ENCODE results near the gene MORF4L2.

Gene MORF4L2

GRCh38 chrX:103686199-103687072 lies at the start of gene MORF4L2:
Gene MORF4L2 (minus strand): TSS chrX:103686699. CDS start chrX:103677027, 9,672 bp downstream.
- DNase-seq, result no peak

- DNase-seq, result no peak
Observed at GRCh38 chrX:103734125-103734760, 47.7 kb upstream of the MORF4L2 start.

DNA sequence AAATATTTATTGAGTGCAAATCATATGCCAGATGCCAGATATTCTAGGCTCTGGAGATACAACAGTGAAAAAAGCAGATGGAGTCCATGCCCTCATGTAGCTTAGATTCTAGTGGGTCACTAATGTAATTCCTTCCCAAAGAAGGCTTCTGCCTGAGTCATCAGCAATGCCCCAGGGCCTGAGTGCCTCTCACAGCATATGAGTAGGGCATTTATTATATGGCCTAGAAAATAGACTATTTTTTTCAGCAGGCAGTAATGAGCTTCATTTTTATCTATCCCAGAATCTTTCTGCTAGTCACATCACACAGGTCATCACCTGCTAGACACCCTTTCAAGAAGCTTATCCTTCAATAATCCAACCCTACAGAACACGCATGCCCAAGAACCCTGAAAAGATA lies 46.5 kb upstream of the MORF4L2 start:
- DNase-seq, result no peak

DNA sequence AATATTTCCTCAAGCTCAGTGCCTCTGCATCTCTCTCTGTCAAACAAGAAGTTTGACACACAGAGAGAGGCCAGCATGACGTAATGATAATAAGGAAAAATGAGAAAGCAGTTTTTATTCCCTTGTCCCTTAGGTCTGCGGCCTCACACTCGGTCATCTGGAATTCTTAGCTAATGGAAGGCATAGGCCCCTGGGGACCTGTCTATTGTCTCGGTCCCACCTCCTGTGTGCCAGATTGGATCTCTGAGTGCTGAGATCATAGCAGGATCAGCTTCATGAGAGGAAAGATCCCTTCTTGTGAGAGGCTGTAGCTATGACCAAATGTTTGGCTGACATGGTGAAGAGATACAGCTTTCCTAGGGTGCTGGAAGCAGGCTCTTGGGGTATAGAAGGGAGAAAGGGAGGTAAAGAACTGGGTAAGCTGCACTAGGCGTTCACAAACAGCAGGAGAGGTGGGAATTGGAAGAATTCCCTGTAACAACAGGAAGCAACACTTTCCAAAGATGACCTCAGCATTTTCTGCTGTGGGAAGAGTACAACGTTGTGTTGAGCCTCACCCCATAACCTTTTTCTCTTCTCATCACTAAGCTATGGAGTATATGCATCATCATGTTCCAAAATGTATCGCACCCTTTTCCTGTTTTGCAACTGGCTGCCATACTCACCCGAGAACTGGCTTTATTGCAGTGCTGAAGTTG lies 44.4 kb upstream of the MORF4L2 start:
- DNase-seq, result no peak

- no peak for DNase-seq
Observed at GRCh38 chrX:103730147-103730795, 43.8 kb upstream of the MORF4L2 start.

- no peak for DNase-seq
Observed at GRCh38 chrX:103729015-103729414, 42.5 kb upstream of the MORF4L2 start.

GRCh38 chrX:103727115-103727514 lies 40.6 kb upstream of the MORF4L2 start:
- DNase-seq, result no peak

- no peak for DNase-seq
Observed at GRCh38 chrX:103726477-103726876, 40.0 kb upstream of the MORF4L2 start.

DNA sequence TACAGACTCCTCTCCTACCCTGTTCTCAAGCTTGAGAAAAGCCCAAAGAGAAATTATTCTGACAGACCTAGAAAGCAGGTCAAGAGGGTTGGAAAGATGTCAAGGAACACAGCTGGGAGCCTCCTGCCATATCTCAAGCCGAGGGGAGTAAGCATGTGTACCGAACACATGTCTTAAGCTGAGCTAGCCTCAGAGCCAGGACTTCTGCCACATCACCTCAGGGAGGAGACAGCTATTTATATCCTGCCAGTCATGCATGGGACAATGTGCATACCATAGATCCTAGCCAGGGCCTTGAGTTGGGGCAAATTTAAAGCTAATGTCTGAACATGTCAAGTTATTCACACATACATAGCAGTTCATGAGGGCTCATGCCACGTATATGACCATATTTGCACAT lies 36.0 kb upstream of the MORF4L2 start:
- no peak for DNase-seq

DNA sequence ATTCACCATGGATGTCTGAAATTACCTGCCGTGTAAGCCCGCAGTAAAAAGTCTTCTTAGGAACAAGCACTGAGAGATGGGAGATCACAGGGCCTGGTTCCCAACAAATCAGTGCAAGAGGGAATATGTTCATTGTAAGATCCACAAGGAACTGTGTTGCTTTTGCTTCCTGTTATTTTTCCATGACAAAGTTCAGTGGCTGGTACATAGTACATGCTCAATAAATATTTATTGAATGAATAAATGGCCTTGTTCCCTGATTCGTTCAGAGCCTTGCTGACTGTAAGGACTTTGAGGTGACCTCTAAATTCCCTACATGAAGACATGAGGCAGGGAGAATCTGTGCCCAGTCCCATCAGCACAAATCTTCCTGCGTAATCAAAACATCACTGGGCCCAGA lies 31.6 kb upstream of the MORF4L2 start:
- no peak for DNase-seq

DNA sequence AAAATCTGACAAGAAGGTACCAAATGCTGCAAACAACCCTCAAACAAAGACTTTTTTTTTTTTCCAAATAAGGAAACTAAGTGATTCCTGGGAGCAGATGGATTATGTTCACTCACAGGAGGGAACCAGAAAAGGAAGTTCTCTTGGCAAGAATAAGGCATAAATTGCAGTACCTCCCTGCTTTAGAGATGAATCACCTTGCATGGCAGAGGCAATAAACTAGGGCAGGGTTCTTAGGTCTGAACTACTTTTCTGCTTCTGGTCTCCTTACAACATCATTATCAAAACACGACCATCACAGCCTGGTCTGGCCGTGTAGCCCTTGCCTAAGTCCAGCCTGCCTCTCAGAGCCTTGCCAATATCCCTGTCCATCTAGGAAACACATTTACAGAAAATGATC lies 30.5 kb upstream of the MORF4L2 start:
- DNase-seq, result no peak

DNA sequence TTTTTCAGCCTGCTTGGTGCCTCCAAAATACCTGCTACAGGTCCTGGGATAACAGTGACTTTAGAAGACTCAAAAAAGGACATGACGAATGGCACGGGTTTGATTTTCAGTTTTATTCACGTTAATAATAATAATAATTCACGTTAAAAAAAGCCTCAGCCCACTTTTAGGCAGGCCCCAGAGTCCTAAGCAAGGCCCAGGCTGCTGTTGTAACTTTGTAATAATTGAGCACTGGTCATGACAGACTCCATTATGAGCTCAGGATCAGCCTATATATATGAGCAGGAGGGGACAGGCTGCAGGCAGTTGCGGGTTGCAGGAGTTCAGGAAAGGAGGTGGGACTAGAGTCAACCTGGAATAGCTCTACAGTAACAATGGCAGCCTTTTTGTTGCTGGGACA lies 24.1 kb upstream of the MORF4L2 start, which contains the start of gene TMEM31:
TMEM31 (plus strand) TSS at position 301 of the 400 bp plus-strand sequence. CDS start 1,350 bp downstream, outside the sequence.
- DNase-seq, result no peak

GRCh38 chrX:103704863-103705262 lies 18.4 kb upstream of the MORF4L2 start:
- DNase-seq, result no peak

GRCh38 chrX:103699243-103699642 lies 12.7 kb upstream of the MORF4L2 start:
- no peak for DNase-seq

DNA sequence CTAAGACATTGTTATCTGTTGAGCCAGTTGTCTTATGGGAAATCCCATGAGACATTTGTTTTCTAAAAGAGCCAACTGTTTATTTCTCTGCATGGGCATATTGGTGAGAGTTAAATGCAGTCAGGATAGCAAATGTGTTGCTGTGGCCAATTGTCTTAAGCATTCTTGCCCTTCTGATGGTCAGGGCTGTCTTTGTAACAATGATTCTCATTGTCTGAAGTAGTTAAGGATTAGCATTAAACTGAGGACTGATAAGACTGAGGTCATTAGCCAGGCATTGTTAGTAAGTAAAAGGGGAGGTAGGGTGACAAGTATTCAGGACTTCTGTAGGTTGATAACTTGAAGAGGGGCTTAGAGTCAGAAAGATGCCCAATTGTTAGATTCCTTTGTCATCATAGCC lies 11.2 kb upstream of the MORF4L2 start:
- no peak for DNase-seq

DNA sequence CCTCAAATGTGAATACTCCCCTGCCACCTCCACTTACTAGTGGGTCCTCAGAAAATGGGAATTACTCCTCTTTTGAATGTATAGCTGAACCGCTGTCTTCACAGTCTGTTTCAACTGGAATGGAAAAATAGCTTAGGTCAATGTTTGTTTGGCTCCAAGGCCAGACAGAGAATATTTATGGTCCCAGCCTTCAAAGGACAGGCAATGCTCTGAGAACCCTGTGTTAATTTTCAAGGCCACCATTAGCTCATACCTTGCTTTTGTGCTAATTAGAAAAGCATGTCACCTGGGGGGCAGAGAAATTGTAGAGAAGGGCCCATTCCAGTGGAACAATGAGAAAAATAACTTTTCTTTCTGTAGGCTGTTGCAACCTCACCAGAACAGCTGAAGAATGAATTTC lies 4.6 kb upstream of the MORF4L2 start:
- DNase-seq, result no peak

GRCh38 chrX:103688946-103689345 lies 2.4 kb upstream of the MORF4L2 start:
- no peak for DNase-seq

DNA sequence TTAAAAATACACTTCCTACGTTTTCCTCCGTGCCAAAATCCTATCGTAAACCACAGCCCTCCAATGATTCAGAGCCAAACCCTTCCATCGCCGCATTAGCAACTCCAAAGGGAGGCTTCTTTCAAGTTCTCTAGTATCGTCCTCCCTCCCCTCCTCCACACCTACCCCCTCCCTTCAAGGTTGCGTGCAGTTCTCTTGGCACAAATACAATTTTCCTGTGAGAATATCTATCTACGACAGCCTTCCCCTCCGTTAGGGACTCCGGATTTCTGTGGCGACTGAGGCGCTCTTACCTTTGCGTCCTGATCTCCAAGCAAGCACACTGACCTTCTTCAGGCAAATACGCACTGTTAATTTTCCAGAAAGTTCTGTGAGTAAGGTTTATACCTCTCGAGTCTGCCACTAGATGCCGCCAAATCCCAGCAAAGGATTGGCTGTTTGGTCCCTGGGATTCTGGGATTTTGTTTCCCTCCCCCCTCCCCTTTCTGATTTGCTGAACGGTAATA lies 1.2 kb upstream of the MORF4L2 start:
- no peak for DNase-seq

- no peak for DNase-seq
Observed at GRCh38 chrX:103687073-103687695, 685 bp upstream of the MORF4L2 start.

- DNase-seq, result no peak
Observed at GRCh38 chrX:103685396-103685795, 1.1 kb downstream of the MORF4L2 start.

DNA sequence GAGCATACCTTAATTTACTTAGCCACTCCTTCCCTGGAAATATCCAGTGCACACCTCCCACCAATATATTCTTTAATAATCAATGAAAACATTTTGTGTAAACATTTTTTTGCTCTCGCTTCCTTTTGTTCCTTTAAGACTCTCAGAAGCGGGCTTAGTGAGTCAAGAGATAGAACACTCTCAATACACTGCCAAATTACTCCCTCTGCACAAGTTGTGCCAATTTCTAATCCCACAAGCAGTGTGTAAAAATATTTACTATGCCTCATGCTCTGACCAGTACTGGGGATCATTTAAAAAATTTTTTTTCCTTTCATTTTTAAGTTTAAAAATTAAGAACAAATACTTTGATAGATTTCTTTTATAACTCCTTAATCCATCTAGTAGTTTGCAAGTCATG lies 5.1 kb downstream of the MORF4L2 start:
- no peak for DNase-seq

DNA sequence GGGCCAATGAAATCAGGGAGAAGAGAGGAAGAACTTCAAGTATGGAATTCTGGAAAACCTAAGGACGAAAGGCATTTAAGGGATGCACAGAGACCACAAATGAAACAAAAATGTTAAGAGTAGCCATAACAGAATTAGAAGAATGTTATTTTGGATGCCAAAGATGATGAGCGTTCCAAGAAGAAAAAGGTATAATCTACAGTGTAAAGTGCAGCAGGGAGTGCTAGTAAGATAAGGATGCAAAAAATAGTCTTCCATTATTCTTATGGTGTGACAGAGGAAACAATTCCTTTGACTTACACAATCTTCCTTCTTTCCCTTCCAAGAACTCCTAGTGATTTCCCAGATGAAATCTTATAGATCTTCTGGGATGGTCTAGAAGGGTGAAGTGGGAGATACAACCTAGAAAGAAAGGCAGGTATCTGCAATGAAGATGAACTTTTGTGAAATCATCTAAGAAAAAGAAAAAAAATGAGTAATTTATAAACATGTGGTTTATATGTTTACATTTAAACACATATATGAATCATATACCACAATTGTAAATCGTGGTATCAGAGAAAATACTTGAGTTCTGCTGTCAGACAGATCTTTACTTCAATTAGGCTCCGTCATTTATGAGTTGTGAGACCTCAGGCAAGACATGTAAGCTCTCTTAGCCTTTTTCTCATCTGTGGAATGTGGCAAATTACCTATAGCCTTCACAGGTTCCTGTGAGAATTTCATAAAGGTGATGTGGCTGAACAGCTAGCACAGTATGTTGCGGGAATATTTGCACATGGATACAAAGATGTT lies 8.1 kb downstream of the MORF4L2 start:
- no peak for DNase-seq
